NAMALWA (cell line): ENCODE measurements around the gene PPP2R1B.
"Not testable (repeated sequence)": the region's sequence is repeated elsewhere in the genome, so short reads cannot be mapped to it uniquely, and the experiment has no call there.

Experiments used
- DNase-seq: peaks from one replicate; pipeline ENCODE4 v3.0.0-alpha.2; 2015; ENCODE audit warnings: low spot score

Gene PPP2R1B

DNA sequence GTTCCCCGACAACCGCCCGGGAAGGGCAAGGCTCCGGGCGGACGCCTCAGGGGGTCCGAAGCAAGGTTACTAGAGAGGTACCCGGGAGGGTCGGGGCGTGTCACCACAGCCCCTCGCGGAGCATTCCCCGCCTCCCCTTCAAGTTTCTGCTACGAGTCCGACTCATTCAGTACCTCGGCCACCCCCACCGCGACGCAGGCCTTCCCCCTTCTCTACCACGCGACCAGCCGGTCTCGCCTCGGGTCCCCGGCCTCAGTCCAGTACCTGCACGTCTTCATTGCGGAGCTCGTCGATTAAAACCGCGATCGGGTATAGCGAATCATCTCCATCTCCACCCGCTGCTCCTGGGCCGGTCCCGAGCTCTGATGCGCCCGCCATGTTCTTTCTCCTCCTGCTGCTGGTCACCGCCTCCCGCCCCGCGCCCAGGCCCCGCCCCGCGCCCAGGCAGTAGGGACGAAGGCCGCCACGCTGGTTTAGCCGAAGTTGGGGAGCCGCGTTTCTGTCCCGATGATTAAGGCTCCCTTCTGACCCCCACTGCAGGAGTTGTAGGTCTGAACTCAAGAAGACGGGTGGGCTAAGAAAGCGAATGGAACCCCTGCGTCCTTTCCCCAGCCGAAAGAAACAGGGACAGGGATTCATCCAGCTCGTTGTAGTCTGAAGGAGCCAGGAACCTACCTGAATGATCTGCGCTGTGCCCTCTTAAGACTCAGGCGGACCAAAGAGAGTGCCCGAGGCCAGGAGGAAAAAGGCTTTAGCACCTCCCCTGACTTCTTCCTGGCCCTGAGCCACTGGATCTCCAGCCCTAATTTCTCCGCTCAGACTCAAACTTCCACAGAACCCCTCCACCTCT, at the start of gene PPP2R1B:
Gene PPP2R1B (minus strand): TSS at position 406 of the 850 bp plus-strand sequence. CDS start 28 bp downstream, at position 378.
- DNase-seq, result peak; percentile 72

DNA sequence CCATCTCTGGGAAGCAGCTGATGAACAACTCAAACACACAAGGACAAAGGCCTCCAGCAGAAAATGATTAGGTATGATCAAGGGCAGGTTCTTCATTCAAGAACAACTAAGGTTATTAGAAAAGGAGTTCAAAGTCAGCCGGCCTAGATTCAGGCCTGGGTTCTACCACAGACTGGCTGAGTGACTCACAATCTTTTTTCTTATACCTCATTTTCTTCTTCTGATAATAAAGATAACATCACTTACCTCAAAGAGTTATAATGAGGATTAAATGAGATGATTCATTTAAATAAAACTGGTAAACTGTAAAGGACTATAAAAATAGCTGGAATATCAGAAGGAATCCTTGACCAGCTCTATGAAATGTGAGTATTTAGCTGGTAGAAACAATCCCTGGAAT, 49.3 kb upstream of the PPP2R1B start:
- no peak for DNase-seq

- no peak for DNase-seq
Measured at GRCh38 chr11:111814557-111815320, 48.5 kb upstream of the PPP2R1B start.

GRCh38 chr11:111814106-111814505, 47.9 kb upstream of the PPP2R1B start:
- DNase-seq, result no peak

DNA sequence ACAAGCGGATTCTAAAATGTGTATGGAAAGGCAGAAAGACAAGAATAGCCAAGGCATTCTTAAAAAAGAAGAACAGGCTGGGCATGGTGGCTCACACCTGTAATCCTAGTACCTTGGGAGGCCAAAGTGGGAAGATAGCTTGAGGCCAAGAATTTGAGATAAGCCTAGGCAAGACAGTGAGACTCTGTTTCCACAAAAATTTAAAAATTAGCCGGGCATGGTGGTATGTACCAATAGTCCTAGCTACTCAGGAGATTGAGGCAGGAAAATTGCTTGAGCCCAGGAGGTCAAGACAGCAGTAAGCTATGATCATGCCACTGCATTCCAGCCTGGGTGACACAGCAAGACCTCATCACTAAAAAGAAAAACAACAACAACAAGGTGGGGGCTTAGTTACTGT, 46.0 kb upstream of the PPP2R1B start:
- no peak for DNase-seq

DNA sequence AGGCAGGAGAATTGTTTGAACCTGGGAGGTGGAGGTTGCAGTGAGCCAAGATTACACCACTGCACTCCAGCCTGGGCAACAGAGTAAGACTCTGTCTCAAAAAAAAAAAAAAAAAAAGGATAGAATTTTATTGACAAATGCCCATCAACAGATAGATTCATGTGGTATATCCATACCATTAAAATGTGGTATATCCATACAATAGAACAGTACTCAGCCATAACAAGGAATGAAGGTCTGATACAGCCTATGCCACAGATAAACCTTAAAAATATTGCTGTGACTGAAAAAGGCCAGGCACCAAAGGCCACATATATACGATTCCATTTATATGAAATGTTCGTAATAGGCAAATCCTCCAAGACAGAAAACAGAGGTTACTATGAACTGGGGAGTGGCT, 45.3 kb upstream of the PPP2R1B start:
- DNase-seq, result no peak

DNA sequence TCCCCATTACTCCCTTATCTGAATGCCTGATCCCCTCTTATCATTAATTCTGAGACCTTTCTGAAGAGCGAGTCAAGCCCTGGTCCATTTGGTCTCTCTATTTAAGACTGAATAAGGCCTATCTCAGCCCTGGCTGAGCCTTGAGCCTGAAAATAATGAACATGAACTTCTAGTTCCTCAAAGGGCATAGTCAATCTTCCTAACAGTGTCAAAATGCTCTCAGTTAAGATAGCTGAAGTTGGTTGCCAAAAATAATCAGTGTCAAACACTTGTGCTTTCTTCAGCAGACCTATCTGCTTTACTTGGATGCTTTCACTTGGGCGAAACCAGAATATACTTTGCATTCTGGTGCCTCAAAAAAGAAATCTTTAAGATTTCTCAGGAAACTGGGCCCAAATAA, 42.6 kb upstream of the PPP2R1B start:
- no peak for DNase-seq

- no peak for DNase-seq
Measured at GRCh38 chr11:111808063-111808588, 41.9 kb upstream of the PPP2R1B start.

GRCh38 chr11:111807076-111807475, 40.9 kb upstream of the PPP2R1B start:
- DNase-seq, result no peak

DNA sequence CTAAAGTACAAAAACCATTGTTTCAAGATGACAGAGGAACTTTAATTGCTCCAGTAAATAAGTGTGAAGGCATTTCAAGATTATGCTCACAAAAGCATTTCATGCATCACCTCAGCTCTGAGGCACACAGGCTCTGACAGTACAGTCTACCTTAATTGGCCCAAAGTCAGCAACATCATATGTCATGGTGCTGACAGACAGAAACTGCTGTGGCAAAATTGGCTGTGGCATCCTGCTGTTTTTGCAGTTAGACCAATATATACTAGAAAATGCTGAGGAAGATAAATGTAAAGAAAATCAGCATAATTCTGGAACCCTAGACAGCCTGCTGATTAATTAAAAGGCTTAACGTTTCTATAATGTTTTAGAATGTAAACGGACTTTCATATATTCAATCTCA, 34.9 kb upstream of the PPP2R1B start:
- DNase-seq, result no peak

DNA sequence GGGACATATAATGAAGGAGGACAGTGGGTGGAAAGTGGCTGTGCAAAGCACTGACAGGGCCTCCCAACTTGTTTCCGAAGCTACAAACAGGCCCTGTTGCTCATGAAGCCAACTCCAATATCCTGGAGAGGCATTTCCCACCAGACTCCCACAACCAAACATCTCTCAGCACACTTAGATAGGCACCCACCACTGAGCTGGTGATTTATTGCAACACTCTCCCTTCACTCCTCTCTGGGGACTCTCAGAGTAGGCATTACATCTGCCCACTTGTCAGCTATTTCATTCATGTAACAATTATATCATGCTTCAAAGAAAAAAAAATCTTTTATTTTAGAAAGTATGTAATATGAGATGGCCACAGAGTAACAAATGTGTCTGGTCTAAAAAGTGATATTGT, 32.1 kb upstream of the PPP2R1B start:
- DNase-seq, result no peak

DNA sequence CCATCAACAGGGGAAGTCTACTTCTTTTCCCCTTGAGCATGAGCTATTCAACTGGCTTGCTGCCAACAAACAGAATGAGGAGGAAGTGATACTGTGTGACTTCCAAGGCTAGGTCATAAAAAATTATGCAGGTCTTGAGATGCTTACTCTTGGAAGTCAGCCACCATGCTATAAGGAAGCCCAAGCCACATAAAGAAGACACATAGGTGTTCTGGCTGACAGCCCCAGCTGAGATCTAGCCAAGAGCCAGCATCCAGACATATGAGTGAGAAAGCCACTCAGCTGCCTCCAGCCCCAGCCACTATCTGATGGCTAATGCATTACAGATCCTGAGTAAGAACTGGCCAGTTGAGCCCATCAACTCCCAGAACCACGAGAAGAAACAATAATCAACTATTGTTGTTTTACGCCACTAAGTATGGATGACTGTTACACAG, 31.0 kb upstream of the PPP2R1B start:
- peak; percentile 96 for DNase-seq

DNA sequence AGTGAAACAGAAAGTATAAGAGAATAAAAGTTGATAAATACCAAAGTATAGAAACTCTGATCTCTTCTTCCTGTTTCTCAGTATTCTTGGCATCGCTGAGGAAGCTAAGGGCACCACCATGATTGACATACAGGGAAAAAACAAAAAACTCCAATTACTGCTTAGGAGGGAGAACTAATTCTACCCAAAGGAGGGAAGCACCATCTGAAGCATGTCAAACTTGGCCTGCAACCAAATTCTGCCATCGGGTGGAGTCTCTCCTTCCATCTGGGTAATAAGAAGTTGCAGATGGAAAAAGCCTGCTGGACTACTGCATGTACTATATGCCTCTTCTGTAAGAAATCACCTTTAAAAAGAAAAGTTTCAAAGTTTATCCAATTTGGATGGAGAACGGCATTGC, 30.5 kb upstream of the PPP2R1B start:
- DNase-seq, result no peak

DNA sequence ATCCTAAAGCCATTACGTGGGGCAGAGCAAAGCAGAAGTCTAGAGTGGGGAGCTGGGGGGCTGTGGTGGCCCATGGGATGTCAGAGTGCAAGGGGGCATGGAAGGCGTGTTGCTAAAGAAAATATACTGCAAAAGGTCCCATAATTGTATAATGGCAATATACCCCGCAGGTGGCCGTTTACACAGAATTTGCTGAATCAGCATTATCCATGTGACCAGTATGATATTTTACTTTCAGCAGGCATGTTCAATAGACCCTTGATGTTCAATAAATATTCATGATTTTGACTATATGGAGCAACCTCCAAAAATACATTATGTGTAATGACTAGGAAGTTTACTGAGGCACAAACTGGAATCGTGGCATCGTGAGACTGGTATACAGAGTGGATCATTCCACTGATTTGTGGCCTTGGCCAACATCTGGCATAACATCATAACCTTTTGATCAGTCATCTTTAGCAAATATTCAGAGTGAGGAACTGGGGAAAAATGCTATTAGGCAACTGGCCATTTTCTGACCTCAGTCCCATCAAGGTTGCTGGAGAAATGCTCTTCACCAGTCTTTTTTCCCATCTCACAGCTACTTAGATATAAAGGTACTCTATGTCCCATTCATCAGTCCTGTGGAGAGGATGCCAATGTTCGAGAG, 29.3 kb upstream of the PPP2R1B start:
- no peak for DNase-seq

DNA sequence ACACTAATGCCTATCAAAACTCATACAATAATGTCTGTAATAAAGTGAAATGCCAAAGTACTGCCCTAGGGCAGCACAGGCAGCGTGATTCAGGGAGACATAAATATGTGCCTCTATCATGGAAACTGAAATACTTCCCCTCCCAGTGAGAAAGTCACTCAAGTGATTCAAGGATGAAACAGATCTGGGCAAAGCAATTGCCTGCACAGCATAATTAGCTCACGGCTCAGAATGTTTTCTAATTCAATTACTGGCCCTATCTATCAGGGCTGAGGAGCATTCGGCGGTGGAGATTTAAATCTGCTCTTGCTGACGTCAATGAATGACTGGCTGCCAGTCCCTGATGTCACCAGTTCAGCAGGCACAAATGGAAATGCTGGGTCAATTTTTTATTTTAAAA, 27.7 kb upstream of the PPP2R1B start:
- DNase-seq, result no peak

DNA sequence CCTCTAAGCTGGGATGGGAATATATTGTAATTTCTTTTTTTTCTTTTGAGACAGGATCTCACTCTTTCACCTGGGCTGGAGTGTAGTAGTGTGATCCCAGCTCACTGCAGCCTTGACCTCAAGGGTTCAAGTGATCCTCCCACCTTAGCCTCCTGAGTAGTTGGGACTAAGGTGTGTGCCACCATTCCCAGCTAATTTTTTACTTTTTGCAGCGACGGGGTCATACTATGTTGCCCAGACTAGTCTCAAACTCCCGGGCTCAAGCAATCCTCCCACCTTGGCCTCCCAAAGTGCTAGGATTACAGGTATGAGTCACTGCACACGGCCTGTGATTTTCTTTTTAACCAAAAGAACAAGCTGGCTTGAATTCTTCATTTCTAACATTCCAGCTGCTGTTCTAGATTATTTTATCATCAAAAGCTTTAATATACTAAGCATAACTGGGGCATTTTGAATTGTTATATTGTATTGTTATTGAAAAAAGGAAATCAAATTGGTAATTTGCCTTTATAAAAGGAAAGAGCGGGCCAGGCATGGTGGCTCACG, 26.8 kb upstream of the PPP2R1B start:
- DNase-seq, result no peak

GRCh38 chr11:111792314-111792713, 26.1 kb upstream of the PPP2R1B start:
- no peak for DNase-seq

DNA sequence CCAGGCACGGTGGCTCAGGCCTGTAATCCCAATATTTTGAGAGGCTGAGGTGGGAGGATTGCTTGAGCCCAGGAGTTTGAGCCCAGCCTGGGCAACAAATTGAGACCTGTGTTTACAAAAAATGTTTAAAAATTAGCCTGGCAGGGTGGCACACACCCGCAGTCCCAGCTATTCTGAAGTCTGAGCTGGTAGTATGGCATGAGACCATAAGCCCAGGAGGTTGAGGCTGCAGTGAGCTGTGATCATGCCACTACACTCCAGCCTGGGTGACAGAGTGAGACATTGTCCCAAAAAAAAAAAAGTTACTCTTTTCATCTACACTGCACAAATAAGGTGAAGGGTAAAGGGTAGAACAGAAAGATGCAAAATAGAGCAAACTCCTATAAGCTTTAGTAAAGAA, 22.3 kb upstream of the PPP2R1B start:
- DNase-seq, result no peak

DNA sequence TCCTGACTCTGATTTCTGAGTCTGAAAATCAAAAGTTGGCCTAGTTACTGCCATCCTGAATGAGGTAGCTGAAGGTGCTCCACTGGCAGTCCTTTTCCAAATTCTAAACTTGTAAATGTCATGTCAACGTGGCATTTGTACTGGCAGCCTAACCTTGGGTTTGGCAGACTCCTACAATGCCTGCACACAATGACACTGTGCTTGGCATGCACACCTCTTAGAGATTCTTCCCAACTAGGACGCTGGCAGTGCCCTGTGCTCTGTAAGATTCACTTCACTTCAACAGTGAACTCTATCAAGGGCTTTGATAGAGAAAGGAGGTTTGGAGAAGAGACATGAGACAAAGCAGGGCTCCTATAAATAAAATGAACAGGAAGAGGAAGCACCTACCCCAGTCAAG, 21.9 kb upstream of the PPP2R1B start:
- no peak for DNase-seq

- no peak for DNase-seq
Measured at GRCh38 chr11:111785886-111786412, 19.8 kb upstream of the PPP2R1B start.

- DNase-seq, result no peak
Measured at GRCh38 chr11:111785076-111785475, 18.9 kb upstream of the PPP2R1B start.

DNA sequence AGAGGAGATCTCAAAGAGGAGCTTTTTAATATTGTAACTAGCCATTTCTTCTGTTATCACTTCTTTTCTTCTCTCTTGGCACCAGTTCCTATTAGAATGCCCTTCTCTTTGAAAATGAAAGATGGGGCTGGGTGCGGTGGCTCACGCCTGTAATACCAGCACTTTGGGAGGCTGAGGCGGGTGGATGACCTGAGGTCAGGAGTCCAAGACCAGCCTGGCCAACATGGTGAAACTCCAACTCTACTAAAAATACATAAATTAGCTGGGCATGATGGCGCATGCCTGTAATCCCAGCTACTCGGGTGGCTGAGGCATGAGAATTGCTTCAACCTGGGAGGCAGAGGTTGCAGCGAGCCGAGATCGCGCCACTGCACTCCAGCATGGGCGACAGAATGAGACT, 18.1 kb upstream of the PPP2R1B start:
- DNase-seq, result not testable (repeated sequence)
